GM12892 (cell line): Measurements from ENCODE around the gene TTC28.

ENCODE experiments used
- DNase-seq: peaks from one replicate; pipeline ENCODE4 v3.0.0; 2011; ENCODE audit not compliant: insufficient read length
- FAIRE-seq: peaks from 2 replicates; lab custom pipeline; 2011; peaks lifted over from hg19 to GRCh38; lab: Jason Lieb, UNC
- POLR2A ChIP-seq: IDR thresholded peaks from 2 replicates; pipeline ENCODE4 v1.6.1; 2011; ENCODE audit warnings: low read depth, low read length, control low read depth
- POLR2AphosphoS5 ChIP-seq: IDR thresholded peaks from 2 replicates; pipeline ENCODE4 v1.6.1; 2011; ENCODE audit warnings: low read depth, low read length, control low read depth
- TAF1 ChIP-seq: IDR thresholded peaks from 2 replicates; pipeline ENCODE4 v1.6.1; 2011; ENCODE audit warnings: low read depth, mild to moderate bottlenecking, control low read depth, low read length, borderline replicate concordance

TTC28 gene

DNA sequence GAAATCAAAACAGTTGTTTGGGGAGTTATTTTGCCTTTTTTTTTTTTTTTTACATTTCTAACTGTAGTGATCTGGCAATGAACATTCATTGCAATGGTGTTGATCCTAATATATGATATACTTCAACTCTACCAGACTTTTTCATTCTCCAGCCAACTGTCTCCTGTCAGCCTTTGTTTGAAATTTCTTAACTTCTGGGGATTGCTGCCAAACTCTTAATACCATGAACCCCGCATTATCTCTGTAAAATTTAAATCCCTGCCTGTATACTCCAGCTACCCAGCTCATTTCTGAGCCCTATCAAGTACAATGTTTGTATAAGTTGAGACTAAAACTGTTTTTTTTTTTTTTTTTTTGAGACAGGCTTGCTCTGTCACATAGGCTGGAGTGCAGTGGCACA lies 280.7 kb downstream of the TTC28 start:
- DNase-seq, result no peak
- FAIRE-seq, result no peak
- no peak for TF ChIP-seq TAF1
- TF ChIP-seq POLR2AphosphoS5, result no peak
- no peak for TF ChIP-seq POLR2A

DNA sequence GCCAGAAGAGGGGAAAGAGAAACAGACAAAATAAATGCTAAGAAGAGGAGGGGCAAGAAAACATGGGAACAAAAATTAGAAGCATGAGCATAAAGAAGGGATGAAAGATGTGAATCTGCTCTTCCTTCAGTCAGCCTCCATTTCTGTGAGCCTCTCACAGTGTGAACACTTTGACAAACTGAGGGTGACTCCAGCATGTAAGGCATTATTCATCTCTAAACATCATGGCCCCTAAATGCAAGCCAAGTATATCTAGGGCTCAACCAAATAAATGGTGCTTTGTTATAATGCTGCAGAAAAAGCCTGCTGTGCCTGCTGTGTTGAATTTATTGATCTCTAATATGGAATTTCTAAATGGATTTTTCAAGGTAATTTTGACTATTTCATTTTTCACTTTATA lies 281.3 kb downstream of the TTC28 start:
- TF ChIP-seq POLR2AphosphoS5 (no peak), POLR2A (no peak), TAF1 (no peak)
- FAIRE-seq (no peak), DNase-seq (no peak)

DNA sequence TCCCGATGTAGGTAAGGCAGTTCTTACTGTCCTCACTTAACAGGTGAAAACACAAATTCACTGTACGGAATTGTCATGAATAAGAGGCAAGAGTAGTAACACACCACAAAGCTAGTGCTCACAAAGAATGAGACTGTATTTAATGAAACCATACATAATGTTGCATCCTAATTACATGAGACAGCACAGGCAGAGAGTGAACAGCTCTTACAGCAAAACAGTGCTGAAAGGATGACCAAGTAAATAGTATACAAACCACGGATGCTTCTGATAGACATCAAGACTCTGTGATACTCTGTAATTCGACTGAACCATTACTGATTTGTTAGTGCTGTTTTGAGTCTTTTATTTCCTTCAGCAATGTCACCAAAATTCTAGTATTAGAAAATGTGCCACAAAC lies 282.3 kb downstream of the TTC28 start:
- DNase-seq (no peak), FAIRE-seq (no peak)
- TF ChIP-seq TAF1 (no peak), POLR2A (no peak), POLR2AphosphoS5 (no peak)

DNA sequence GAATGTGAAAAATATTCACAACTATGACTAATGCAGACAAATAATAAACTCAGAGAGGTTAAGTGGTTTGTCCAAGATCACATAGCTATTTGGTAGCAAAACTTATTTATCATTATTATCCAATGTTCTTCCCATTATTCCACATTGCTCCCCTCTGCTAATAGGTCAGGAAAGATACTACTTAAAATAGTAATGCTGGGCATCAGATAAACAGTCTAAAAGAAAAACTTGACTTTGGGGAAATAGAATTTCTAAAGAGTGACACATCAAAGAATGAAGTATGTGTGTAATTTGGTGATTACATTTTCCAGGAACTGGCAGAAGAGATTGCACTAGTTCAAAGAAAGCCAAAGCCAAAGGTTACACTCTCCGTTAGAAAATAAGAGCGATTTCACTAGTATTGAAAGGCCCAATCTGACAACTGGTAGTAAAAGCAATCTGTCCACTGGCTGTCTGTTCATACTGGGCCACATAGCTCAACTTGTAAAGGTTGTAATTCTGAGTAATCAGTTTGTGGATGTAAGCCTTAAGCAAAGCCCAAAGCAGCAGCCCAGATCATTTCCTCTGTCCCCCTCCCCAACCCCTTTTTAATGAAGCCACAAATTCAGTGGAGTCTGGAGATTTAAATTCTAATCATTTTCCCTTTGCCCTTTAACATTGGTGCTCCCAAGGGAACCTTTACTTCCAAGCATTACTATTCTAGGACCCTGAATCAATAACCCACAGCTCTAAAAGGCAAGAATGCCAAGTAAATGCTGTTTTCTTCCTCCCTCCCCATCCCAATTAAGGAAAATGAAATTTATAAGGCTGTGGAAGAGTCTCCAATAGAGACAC lies 283.5 kb downstream of the TTC28 start:
- FAIRE-seq (no peak), DNase-seq (no peak)
- TF ChIP-seq POLR2A (no peak), POLR2AphosphoS5 (no peak), TAF1 (no peak)

GRCh38 chr22:28395520-28395919 lies 284.1 kb downstream of the TTC28 start:
- FAIRE-seq (no peak), DNase-seq (no peak)
- TF ChIP-seq POLR2A, result no peak
- no peak for TF ChIP-seq TAF1
- no peak for TF ChIP-seq POLR2AphosphoS5

GRCh38 chr22:28394513-28395110 lies 285.0 kb downstream of the TTC28 start:
- DNase-seq, result no peak
- TF ChIP-seq POLR2AphosphoS5, result no peak
- no peak for TF ChIP-seq TAF1
- TF ChIP-seq POLR2A, result no peak
- no peak for FAIRE-seq

- no peak for FAIRE-seq
- TF ChIP-seq TAF1 (no peak), POLR2AphosphoS5 (no peak), POLR2A (no peak)
- no peak for DNase-seq
Observed at GRCh38 chr22:28381429-28382167, 298.0 kb downstream of the TTC28 start.

GRCh38 chr22:28379951-28380350 lies 299.7 kb downstream of the TTC28 start:
- no peak for FAIRE-seq
- no peak for DNase-seq
- no peak for TF ChIP-seq POLR2AphosphoS5
- TF ChIP-seq TAF1, result no peak
- TF ChIP-seq POLR2A, result no peak

- TF ChIP-seq POLR2A, result no peak
- no peak for TF ChIP-seq TAF1
- no peak for TF ChIP-seq POLR2AphosphoS5
- FAIRE-seq (no peak), DNase-seq (no peak)
Observed at GRCh38 chr22:28379075-28379779, 300.4 kb downstream of the TTC28 start.

GRCh38 chr22:28375761-28376534 lies 303.7 kb downstream of the TTC28 start:
- DNase-seq (no peak), FAIRE-seq (no peak)
- no peak for TF ChIP-seq POLR2A
- TF ChIP-seq TAF1, result no peak
- no peak for TF ChIP-seq POLR2AphosphoS5
